Stimulated activated CD4-positive, alpha-beta T cell treated with anti-CD3 and anti-CD28 coated beads, Interleukin-15, amount 100 ng/mL, for 1 hour (primary cell): ENCODE data around the gene COPB2.
A peak's percentile ranks its signal among the peaks of the same experiment; 100 is the strongest.
"Not testable (repeated sequence)": the region's sequence is repeated elsewhere in the genome, so short reads cannot be mapped to it uniquely, and the experiment has no call there.

Experiments used
- DNase-seq, 2 donors: peaks; one replicate each; pipeline ENCODE4 v3.0.0-alpha.2; 2020; ENCODE audit warnings: low read depth in 1 of 2, low spot score in 1 of 2

The COPB2 gene

GRCh38 chr3:139380575-139380974, 8.9 kb downstream of the COPB2 start:
- DNase-seq: no peak

GRCh38 chr3:139378587-139379241, 10.7 kb downstream of the COPB2 start:
- DNase-seq: no peak

- DNase-seq: no peak
Observed at GRCh38 chr3:139377378-139377777, 12.1 kb downstream of the COPB2 start.

GRCh38 chr3:139374099-139374498, 15.3 kb downstream of the COPB2 start:
- no peak for DNase-seq

- DNase-seq: no peak
Observed at GRCh38 chr3:139364549-139364948, 24.9 kb downstream of the COPB2 start.

- no peak for DNase-seq
Observed at GRCh38 chr3:139361276-139361675, 28.2 kb downstream of the COPB2 start.

GRCh38 chr3:139358841-139359562, 30.4 kb downstream of the COPB2 start:
- DNase-seq: no peak

- DNase-seq: no peak
Observed at GRCh38 chr3:139357899-139358298, 31.5 kb downstream of the COPB2 start.

- DNase-seq: no peak
Observed at GRCh38 chr3:139355891-139356290, 33.6 kb downstream of the COPB2 start.

- DNase-seq: no peak
Observed at GRCh38 chr3:139355476-139355875, 34.0 kb downstream of the COPB2 start.

- no peak for DNase-seq
Observed at GRCh38 chr3:139354661-139355060, 34.8 kb downstream of the COPB2 start.

GRCh38 chr3:139353920-139354556, 35.4 kb downstream of the COPB2 start:
- DNase-seq: no peak

GRCh38 chr3:139346771-139347170, 42.7 kb downstream of the COPB2 start:
- DNase-seq: no peak

- peak; percentile 54 to 60 for DNase-seq
Observed at GRCh38 chr3:139343895-139344856, 45.3 kb downstream of the COPB2 start, which contains the start of gene MRPS22. Gene MRPS22 (plus strand): TSS chr3:139344020. CDS start chr3:139344027, 7 bp downstream.

GRCh38 chr3:139342054-139342453, 47.4 kb downstream of the COPB2 start:
- no peak for DNase-seq

- no peak for DNase-seq
Observed at GRCh38 chr3:139340784-139341183, 48.7 kb downstream of the COPB2 start.

GRCh38 chr3:139339219-139339906, 50.1 kb downstream of the COPB2 start:
- no peak for DNase-seq

- DNase-seq: no peak
Observed at GRCh38 chr3:139338405-139338804, 51.0 kb downstream of the COPB2 start.

GRCh38 chr3:139334675-139335074, 54.8 kb downstream of the COPB2 start:
- not testable (repeated sequence) for DNase-seq

GRCh38 chr3:139332092-139332491, 57.4 kb downstream of the COPB2 start:
- no peak for DNase-seq
